VCaP (cell line): ENCODE results near the gene C11orf42.

ENCODE experiments used
- H3K27ac ChIP-seq: fragments of 450-650 bp; 2 replicates; pipeline ENCODE4 v1.5.1; 2017
- TF ChIP-seq, protein P1 (sequence below): fragments of 450-650 bp; conservative IDR thresholded peaks from 2 replicates; pipeline ENCODE4 v1.5.1; 2017; ENCODE audit warnings: mild to moderate bottlenecking, moderate library complexity

C11orf42 gene

DNA sequence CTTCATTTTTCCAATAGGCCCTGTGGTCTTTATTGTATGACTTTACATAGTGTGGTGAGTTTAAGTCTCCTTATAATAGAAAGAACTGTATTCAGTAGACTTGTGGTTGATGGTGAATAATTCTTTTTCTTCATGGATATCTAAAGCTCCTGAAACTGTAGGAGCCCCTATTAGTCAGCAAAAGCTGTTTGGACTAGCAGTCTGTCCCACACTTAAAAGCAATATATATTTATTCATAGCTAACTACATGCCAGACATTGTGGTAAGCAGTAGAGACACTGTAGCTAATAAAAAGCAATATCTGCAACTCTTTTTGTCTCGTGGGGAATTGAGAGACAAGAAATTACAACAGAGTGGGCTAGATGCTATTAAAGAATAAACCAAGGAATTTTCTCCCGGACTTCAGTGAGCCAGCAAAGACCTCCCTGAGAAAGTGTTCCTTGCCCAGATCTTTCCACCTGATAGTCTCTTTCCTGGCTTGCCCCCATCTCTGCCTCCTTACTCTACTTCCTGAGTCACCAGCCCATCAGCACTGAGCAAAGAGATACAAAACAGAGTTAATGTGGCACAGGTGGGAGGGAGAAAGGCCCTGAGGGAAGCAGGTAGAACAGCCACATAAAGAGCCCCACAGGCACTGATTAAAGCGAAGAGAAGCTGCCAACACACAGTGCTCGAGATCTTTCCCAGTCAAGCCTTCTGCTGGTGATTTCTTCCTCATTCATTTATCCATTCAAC is 7.7 kb upstream of the C11orf42 start:
- TF ChIP-seq, protein P1, sequence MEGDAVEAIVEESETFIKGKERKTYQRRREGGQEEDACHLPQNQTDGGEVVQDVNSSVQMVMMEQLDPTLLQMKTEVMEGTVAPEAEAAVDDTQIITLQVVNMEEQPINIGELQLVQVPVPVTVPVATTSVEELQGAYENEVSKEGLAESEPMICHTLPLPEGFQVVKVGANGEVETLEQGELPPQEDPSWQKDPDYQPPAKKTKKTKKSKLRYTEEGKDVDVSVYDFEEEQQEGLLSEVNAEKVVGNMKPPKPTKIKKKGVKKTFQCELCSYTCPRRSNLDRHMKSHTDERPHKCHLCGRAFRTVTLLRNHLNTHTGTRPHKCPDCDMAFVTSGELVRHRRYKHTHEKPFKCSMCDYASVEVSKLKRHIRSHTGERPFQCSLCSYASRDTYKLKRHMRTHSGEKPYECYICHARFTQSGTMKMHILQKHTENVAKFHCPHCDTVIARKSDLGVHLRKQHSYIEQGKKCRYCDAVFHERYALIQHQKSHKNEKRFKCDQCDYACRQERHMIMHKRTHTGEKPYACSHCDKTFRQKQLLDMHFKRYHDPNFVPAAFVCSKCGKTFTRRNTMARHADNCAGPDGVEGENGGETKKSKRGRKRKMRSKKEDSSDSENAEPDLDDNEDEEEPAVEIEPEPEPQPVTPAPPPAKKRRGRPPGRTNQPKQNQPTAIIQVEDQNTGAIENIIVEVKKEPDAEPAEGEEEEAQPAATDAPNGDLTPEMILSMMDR = no peak
- no peak overlapping the region for H3K27ac ChIP-seq

DNA sequence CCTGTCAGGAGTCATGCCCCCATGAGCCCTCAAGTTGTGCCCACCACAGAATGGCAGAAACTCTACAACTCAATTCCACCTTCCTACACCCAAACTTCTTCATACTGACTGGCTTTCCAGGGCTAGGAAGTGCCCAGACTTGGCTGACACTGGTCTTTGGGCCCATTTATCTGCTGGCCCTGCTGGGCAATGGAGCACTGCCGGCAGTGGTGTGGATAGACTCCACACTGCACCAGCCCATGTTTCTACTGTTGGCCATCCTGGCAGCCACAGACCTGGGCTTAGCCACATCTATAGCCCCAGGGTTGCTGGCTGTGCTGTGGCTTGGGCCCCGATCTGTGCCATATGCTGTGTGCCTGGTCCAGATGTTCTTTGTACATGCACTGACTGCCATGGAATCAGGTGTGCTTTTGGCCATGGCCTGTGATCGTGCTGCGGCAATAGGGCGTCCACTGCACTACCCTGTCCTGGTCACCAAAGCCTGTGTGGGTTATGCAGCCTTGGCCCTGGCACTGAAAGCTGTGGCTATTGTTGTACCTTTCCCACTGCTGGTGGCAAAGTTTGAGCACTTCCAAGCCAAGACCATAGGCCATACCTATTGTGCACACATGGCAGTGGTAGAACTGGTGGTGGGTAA is 6.1 kb upstream of the C11orf42 start, which contains the start of gene OR52W1:
Gene OR52W1 (plus strand): TSS at position 51 of the 637 bp plus-strand sequence. CDS start 0 bp downstream, at position 51.
- H3K27ac ChIP-seq = no peak within 1 kb of the TSS
- TF ChIP-seq, protein P1 = no peak

DNA sequence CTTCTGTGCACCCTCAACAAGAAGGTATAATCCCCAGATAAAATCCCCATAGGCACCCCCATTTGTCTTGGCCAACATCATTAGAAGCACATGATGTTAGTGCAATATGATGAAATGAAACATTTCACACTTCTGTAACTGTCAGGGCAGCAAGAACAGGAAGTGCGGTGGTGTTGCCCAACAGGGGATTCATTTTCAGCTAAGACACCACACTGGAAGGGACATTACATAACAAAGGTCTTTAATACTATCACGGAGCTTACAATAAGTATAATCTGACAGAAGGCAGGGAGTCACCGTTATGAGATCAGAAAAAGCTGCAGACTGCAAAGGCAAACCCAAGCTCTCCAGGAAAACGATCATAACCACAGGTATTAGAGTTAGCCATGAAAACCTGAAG is 4.4 kb upstream of the C11orf42 start:
- TF ChIP-seq, protein P1 = no peak
- no peak overlapping the region for H3K27ac ChIP-seq

DNA sequence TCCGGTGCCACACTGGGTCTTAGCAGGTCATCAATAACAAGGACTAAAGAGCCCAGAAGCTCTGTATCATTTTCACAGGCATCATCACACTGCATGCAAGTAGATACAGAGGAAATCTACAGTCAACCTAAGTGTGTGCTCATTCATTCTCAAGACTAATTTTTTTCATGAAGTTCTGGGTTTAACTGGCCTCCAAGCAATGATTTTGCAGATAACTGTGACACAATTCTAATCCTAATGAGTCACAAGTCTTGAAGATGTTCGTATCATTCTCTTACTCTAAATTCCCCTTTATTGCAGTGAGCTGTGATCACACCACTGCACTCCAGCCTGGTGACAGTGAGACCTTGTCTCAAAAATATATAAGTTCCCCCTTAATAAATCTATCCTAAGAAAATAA is 3.9 kb upstream of the C11orf42 start:
- no peak overlapping the region for H3K27ac ChIP-seq
- TF ChIP-seq, protein P1 = no peak

DNA sequence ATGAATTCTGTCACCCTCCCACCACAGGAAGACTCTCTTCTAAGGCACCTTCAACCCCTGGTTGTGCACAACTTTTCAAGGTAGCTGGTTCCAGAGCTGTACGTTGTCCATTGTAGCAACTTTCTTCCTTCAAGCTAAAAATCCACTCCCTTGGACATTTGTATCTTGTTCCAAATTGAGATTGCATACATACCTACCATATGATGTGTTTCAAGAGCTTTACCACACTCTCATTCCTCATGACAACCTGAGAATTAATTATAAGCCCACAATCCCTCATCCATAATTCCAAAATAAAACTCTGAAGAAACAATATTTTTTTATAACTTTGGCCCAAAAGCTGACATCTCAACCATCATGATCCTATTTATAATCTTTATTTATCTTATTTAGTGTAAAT is 3.3 kb upstream of the C11orf42 start:
- TF ChIP-seq, protein P1 = no peak
- no peak overlapping the region for H3K27ac ChIP-seq

DNA sequence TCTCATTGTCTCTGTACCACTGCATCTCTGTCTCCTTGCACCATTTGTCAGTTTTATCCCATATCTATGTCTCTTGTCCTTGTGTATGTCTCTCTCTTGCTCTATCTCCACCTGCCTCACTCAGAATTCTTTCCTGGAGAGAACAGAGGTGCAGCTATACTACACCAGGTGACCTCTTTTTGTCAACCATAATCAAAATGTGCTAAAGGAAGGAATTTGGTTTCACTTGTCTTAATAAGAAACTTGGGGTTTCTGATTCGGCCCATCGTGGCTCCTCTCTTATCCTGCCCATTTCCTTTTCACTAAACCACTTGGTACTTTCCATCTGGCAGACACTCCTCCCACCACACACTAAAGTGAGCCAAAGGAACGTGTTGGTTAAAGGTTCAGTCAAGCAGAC is 2.0 kb upstream of the C11orf42 start:
- H3K27ac ChIP-seq = no peak overlapping the region
- TF ChIP-seq, protein P1 = no peak

DNA sequence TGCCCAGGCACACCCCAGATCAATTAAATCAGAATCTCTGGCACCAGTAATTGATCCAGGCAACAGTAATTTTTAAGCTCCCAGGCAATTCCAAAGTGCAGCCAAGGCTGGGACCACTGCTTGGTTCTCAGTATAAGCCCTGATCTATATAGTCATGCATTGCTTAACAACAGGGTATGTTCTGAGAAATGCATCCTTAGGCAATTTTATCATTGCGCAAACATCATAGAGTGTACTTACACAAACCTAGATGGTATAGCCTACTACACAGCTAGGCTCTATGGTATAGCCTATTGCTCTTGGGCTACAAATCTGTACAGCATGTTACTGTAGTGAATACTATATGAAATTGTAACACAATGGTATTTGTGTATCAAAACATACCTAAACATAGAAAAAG is 651 bp upstream of the C11orf42 start:
- TF ChIP-seq, protein P1 = no peak
- no peak overlapping the region for H3K27ac ChIP-seq
